Activated B cell treated with CpG ODN at 0.5 μM for 24 hours (primary cell): Measurements from ENCODE around the gene ZNF622. TPM values are rescaled to one million over a fixed set of nuclear protein-coding genes. Genes with fewer than 3 reads are reported as not detected.

Experiments used
- ATAC-seq: fragments of 200-7000 bp; cut with Tn5 transposase; one replicate; pipeline ENCODE4 v1.10.0; 2021; ENCODE audit warnings: low read depth, mild to moderate bottlenecking, moderate library complexity
- CTCF ChIA-PET: fragments of 350-600 bp; sonication (Branson Sonifier 250); formaldehyde crosslinking; loops from one replicate; lab custom pipeline; 2021; ENCODE audit warnings: antibody characterized with exemption; lab: Charles Lee
- POLR2A ChIA-PET: fragments of 350-600 bp; sonication (Branson Sonifier 250); formaldehyde crosslinking; loops from one replicate; lab custom pipeline; 2021; ENCODE audit warnings: antibody characterized with exemption; lab: Charles Lee
- DNase-seq: peaks from one replicate; pipeline ENCODE4 v3.0.0; 2022
- H3K27ac Mint-ChIP-seq: one replicate; pipeline ENCODE4 v1.8.0; 2020; ENCODE audit warnings: mixed read lengths
- H3K27me3 Mint-ChIP-seq: one replicate; pipeline ENCODE4 v1.8.0; 2021; ENCODE audit warnings: mixed read lengths
- H3K36me3 Mint-ChIP-seq: one replicate; pipeline ENCODE4 v1.8.0; 2021; ENCODE audit warnings: low read depth, mixed read lengths
- H3K4me1 Mint-ChIP-seq: one replicate; pipeline ENCODE4 v1.8.0; 2021; ENCODE audit warnings: mixed read lengths
- H3K4me3 Mint-ChIP-seq: one replicate; pipeline ENCODE4 v1.8.0; 2020; ENCODE audit warnings: mild to moderate bottlenecking, mixed read lengths
- H3K9me3 Mint-ChIP-seq: one replicate; pipeline ENCODE4 v1.8.0; 2020; ENCODE audit warnings: mixed read lengths
- intact Hi-C: fragments of 100-400 bp; cut with micrococcal nuclease; formaldehyde crosslinking; loops from one replicate; pipeline ENCODE4 v1.15.1; 2024
- total RNA-seq: library from RNA; stranded (reverse); gene quantifications from 2 replicates; pipeline ENCODE4 v1.2.3, GENCODE V29; 2022
- TF ChIP-seq, protein P1 (sequence below): fragments of 200-600 bp; IDR thresholded peaks from one replicate; pipeline ENCODE4 v1.8.0; 2022; ENCODE audit warnings: antibody characterized with exemption, mild to moderate bottlenecking

The ZNF622 gene
- total RNA-seq, 1 donor from 2014 or later: 39.5 TPM

DNA sequence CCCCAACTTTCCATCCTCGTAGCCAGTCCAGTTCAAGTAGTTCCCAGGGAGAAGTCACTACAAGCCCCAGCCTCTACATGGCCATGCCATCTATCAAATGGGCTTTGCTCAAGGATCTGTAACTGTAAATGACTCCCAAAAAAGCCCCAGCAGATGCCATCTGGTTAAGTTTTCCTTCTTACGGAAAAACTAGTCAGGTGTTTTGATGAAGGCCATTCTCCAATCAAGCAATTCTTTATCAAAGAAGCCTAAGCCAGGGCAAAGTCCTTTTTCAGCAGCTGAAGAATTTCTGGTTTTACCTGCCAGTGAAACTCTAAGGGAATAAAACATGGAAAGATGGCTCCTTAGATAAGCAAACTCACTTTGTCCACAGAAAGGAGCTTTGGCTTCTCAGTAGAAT lies 21.9 kb upstream of the ZNF622 start:
- intact Hi-C loops: loop anchor here (5.0 kb wide), 1 partner anchor 1830 kb away; no protein-coding TSS in a partner anchor
- POLR2A ChIA-PET: no interaction called here
- ATAC-seq: no peak
- CTCF ChIA-PET: interaction anchor here (1.2 to 2.4 kb wide), 2 partner anchors 65 to 180 kb away, joined by 6 to 7 read pairs; no protein-coding TSS in a partner anchor
- Mint-ChIP-seq H3K4me3 (no peak overlapping the region), H3K9me3 (no peaks in the 10 kb centered on the region), H3K27me3 (no peaks in the 10 kb centered on the region), H3K4me1 (no peaks in the 10 kb centered on the region), H3K36me3 (no peaks in the 10 kb centered on the region), H3K27ac (no peak overlapping the region)
- no peak for DNase-seq
- TF ChIP-seq, protein P1, sequence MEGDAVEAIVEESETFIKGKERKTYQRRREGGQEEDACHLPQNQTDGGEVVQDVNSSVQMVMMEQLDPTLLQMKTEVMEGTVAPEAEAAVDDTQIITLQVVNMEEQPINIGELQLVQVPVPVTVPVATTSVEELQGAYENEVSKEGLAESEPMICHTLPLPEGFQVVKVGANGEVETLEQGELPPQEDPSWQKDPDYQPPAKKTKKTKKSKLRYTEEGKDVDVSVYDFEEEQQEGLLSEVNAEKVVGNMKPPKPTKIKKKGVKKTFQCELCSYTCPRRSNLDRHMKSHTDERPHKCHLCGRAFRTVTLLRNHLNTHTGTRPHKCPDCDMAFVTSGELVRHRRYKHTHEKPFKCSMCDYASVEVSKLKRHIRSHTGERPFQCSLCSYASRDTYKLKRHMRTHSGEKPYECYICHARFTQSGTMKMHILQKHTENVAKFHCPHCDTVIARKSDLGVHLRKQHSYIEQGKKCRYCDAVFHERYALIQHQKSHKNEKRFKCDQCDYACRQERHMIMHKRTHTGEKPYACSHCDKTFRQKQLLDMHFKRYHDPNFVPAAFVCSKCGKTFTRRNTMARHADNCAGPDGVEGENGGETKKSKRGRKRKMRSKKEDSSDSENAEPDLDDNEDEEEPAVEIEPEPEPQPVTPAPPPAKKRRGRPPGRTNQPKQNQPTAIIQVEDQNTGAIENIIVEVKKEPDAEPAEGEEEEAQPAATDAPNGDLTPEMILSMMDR: no peak

DNA sequence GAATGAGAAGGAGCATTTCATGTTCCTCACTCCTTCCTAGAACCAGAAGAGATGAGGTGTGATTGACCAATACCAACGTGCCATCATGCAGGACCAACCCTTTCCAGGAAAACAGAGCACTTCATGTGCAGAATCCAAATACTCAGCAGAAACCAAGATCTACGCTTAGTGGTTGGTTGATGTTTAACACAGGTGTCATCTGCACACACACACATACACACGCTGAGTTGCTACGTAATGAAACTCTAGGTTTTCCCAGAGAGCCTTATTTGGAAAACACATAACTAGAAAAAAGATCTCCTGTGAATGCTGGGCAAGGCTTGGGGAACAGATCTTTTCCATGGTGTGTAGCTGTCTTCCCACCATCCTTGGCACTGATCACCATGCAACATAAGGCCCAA lies 21.1 kb upstream of the ZNF622 start:
- POLR2A ChIA-PET: no interaction called here
- H3K9me3 Mint-ChIP-seq: no peaks in the 10 kb centered on the region
- TF ChIP-seq, protein P1: no peak
- intact Hi-C loops: loop anchor here (5.0 kb wide), 1 partner anchor 1831 kb away; no protein-coding TSS in a partner anchor
- no peak overlapping the region for H3K27ac Mint-ChIP-seq
- CTCF ChIA-PET: interaction anchor here (2.4 kb wide), 1 partner anchor 66 kb away, joined by 7 read pairs; no protein-coding TSS in a partner anchor
- ATAC-seq (no peak), DNase-seq (no peak)
- no peak overlapping the region for H3K4me3 Mint-ChIP-seq
- no peaks in the 10 kb centered on the region for H3K27me3 Mint-ChIP-seq
- no peaks in the 10 kb centered on the region for H3K4me1 Mint-ChIP-seq
- no peaks in the 10 kb centered on the region for H3K36me3 Mint-ChIP-seq

DNA sequence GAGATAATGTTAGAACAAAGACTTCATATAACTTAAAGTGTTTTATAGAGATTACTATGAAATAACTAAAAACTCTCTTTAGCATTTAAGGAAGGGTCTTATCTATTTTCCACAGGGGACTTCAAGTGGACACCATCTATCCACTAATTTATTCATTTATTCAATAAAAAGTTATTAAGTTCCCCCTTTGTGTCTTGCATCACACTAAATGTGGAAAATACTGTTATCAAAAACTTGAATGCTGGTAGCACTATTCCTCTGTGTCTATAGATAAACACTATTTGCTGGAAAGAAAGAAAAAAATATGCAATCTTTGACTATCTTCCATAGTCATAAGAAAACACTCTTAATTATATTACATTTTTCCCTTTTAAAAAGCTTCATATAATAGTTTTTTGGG lies 20.1 kb upstream of the ZNF622 start:
- intact Hi-C loops: loop anchor here (5.0 kb wide), 1 partner anchor 1832 kb away; no protein-coding TSS in a partner anchor
- Mint-ChIP-seq H3K9me3 (no peaks in the 10 kb centered on the region), H3K27ac (no peak overlapping the region), H3K4me1 (no peaks in the 10 kb centered on the region), H3K4me3 (no peak overlapping the region), H3K36me3 (no peaks in the 10 kb centered on the region), H3K27me3 (no peaks in the 10 kb centered on the region)
- no peak for ATAC-seq
- ChIA-PET POLR2A (no interaction called here), CTCF (interaction anchor here (2.4 kb wide), 1 partner anchor 67 kb away, joined by 7 read pairs; no protein-coding TSS in a partner anchor)
- TF ChIP-seq, protein P1: no peak
- DNase-seq: no peak

DNA sequence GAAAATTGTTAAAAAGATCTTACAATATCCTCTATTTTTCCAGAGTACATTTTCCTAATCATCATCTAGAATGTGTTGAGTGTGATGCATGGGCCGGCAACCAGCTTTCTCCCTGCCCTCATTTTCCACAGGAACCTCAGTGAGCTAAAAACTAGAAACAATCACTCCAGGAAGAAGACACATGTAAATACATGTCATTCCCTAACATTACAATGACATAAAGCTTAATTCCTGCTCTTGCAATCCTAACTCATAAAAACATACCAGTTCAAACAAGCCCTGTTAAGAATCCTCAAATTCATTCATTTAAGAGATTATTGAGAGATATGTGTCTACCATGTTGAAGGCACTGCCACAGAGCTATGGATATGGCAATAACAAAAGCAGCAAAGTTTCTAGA lies 18.5 kb upstream of the ZNF622 start:
- CTCF ChIA-PET: interaction anchor here (1.8 kb wide), 1 partner anchor 28 kb away, joined by 9 read pairs; no protein-coding TSS in a partner anchor
- Mint-ChIP-seq H3K9me3 (no peaks in the 10 kb centered on the region), H3K4me3 (no peak overlapping the region), H3K27me3 (no peaks in the 10 kb centered on the region), H3K36me3 (no peaks in the 10 kb centered on the region), H3K4me1 (no peaks in the 10 kb centered on the region), H3K27ac (no peak overlapping the region)
- DNase-seq (no peak), ATAC-seq (no peak)
- TF ChIP-seq, protein P1: no peak
- intact Hi-C loops: no loop called here
- POLR2A ChIA-PET: no interaction called here

DNA sequence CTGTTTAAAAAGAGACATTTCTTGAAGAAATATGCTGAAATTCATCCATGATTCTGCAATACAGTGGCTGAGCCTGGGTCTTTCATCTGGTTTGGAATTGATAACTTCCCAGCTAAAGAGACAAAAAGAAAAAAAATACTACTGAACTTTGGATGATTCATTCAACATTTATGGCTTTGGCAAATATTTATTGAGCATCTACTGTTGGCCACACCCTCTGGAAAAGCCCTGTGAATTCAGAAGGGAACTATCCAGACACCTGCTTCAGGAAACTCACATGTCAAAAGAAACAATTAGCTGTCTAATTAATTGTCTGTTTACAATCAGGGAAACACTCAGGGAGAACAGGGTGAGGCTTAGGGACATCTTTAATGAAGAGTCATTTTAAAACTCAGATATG lies 17.8 kb upstream of the ZNF622 start:
- Mint-ChIP-seq H3K4me1 (no peaks in the 10 kb centered on the region), H3K4me3 (no peak overlapping the region), H3K9me3 (no peaks in the 10 kb centered on the region), H3K36me3 (no peaks in the 10 kb centered on the region), H3K27ac (no peak overlapping the region), H3K27me3 (no peaks in the 10 kb centered on the region)
- TF ChIP-seq, protein P1: no peak
- intact Hi-C loops: no loop called here
- ATAC-seq (no peak), DNase-seq (no peak)
- CTCF ChIA-PET: interaction anchor here (1.6 to 1.8 kb wide), 2 partner anchors 25 to 27 kb away, joined by 3 to 9 read pairs; no protein-coding TSS in a partner anchor
- POLR2A ChIA-PET: no interaction called here
